ENCODE measurements around the gene CRHR2.

The CRHR2 gene

GRCh38 chr7:30706908-30707307, 24.7 kb upstream of the CRHR2 start:
- no peak for DNase-seq (ENCODE audit: low read depth in 2 of 2)

DNA sequence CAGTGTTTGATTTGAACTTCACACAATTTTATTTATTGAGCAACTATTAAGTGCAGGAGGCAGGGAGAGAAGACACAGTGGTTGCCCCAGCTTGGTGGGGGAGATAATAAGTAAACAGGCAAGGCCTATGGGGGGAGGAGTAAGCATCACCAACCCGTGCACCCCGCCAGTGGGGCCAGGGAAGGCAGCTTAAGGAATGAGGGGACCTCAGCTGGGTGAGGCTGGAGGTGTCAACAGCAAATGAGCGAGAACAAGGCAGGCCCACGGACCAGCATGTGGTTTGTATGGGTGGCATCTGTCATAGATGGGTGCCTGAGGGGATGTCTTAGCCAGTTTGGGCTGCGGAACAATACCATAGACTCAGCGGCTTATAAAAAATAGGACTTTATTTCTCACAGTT, 24.1 kb upstream of the CRHR2 start:
- DNase-seq (ENCODE audit: low read depth in 2 of 2): no peak

- no peak for DNase-seq (ENCODE audit: low read depth in 2 of 2)
These were observed 23.3 kb upstream of the CRHR2 start for GRCh38 chr7:30705596-30705995.

- DNase-seq (ENCODE audit: low read depth in 2 of 2): no peak
These were observed 22.8 kb upstream of the CRHR2 start for GRCh38 chr7:30705008-30705407.

DNA sequence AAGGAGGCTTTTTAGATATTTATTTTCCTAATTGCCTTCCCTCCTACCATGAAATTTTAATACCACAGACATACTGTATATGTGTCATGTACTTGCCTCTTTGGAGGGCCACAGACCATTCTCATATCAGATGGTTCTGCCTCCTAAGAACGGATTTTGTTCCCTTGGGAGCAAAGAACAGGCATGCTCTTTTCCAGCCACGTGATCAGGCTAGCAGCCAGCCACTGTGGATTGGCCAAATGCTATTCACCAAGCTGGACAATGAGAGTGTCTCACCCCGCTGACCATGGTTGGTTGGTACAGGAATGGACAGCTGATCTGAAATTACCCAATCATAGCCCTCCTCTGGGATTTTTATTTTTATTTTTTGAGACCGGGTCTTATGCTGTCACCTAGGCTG, 21.5 kb upstream of the CRHR2 start:
- no peak for DNase-seq (ENCODE audit: low read depth in 2 of 2)

- DNase-seq (ENCODE audit: low read depth in 2 of 2): no peak
These were observed 19.9 kb upstream of the CRHR2 start for GRCh38 chr7:30702200-30702599.

GRCh38 chr7:30700941-30701340, 18.7 kb upstream of the CRHR2 start:
- DNase-seq (ENCODE audit: low read depth in 2 of 2): no peak

DNA sequence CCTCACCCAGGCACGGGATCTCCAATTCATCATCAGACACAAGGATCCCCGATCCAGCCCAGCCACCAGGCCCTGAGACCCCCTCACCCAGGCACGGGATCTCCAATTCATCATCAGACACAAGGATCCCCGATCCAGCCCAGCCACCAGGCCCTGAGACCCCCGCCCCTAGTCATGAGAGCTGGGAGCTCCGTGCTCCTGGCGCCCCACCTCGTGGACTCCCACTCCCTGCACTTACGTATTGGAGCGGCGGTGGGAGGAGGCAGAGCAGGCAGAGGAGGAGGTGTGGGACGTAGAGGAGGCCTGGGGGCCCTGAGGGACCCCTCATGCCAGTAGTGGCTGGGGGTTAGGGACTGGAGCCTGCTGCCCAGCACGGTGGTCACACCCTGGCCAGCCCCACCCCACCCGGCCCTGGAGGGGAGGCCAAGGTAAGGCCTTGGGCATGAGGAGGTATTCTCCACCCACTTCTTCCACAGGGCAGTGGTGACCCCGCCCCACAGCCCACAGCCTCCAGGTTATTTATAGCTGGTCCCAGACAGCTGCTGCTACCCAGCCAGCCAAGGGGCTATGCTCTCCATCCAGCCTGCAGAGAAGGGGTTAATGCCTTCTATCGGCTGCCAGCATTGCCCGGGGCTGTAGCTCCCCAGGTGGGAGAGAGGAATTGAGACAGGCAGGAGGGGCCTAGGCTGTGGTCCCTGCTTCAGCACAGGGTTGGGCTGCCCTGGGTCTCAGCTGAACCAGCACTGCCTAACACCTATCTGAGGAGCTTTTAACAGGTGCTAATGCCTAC, 17.6 kb upstream of the CRHR2 start:
- no peak for DNase-seq (ENCODE audit: low read depth in 2 of 2)

DNA sequence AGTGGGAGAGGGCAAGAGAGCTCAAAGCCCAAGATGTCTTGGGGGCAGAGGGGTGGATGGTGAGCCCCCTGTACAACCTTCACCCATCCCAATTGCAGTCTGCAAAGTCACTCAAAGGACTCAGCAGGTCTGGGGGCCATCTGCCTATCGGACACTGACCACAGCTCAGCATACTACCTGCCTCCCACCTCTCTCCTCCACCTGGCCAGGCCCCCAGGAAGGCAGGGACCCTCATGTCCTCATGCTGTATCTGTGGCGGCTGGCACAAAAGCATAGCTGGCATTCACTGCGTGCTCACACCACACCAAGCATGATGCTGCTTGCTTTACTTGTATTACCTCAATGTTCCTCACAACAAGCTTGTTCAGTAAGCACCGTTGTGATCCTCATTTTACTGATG, 16.2 kb upstream of the CRHR2 start:
- DNase-seq (ENCODE audit: low read depth in 2 of 2): no peak

DNA sequence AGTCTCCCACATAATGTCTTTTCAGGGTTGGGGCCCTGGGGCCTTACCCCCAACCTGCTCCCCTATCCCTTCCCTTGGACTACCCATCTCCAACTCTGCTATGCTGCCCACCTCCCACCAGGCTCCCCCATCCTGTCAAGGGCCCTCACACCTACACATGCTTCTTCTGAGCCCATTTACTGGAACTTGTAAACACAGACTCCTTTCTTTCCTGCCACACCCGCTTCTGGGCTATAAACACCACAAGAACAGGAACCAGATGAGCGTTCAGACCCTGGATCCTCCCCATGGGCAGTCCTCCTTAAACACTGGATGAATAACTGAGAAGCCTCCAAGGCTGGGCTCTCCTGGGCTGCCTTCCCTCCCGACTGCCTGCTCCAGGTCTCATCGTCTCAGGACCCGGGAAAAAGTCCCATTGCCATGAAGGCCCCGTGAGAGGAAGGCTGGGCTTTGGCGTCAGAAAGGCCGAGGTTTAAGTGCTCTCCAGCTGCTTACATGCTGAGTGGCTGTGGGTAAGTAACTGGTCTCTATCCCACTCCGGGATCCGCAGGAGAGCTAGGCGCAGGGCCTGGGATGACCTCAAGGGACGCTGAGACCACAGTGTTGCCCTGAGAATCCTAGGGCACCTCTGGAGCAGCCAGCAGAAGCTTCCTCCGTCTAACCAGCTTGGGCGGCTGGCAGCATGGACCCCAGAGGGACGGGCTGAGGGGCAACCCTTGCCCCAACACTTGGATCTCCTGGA, 15.6 kb upstream of the CRHR2 start:
- DNase-seq (ENCODE audit: low read depth in 2 of 2): no peak

GRCh38 chr7:30694774-30695721, 12.8 kb upstream of the CRHR2 start:
- DNase-seq (ENCODE audit: low read depth in 2 of 2): no peak

DNA sequence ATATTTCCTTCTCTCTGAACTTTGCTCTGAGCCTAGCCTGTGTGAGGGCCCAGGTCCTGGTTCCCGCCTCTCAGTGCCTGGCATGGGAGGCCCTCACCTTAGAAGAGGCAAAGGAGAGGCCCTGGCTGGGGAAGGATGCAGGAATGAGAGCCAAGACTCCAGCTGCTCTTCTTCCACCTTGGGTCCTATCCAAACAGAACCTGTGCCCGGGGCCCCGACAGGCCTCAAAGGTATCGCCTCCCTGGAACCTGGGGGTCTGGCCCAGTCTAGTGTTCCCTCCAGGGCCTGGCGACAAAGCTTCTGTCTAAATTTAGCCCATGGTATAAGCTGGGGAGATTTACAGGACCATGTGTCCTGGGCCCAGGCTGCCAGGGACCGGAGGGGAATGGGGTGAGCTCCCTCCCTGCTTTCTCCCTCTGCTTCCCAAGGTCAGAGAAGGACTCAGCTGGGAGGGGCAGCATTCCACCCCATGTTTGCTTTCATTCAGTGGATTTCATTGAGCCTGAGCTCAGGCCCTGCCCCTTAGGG, 12.0 kb upstream of the CRHR2 start:
- DNase-seq (ENCODE audit: low read depth in 2 of 2): no peak

GRCh38 chr7:30692882-30693281, 10.6 kb upstream of the CRHR2 start:
- no peak for DNase-seq (ENCODE audit: low read depth in 2 of 2)

- DNase-seq (ENCODE audit: low read depth in 2 of 2): no peak
These were observed 10.2 kb upstream of the CRHR2 start for GRCh38 chr7:30692438-30692837.

DNA sequence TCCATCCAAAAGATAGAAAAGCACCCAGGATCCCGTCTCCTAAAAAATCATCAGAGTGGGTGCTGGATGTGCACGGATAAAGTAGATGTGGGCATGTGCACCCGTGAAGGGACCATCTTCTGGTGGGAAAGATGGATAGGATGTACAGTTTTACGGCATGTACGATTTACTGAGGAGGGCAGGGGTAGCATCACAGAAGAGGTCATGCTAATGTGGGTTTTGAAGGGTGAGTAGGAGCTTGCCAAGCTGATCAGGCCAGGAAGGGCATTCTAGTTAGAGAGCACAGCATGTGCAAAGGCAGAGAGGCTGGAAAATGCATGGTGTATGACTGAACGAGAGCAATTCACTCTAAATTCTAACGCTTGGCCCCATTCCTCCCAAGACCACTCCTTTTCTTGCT, 7.8 kb upstream of the CRHR2 start:
- no peak for DNase-seq (ENCODE audit: low read depth in 2 of 2)

GRCh38 chr7:30688718-30689221, 6.5 kb upstream of the CRHR2 start:
- DNase-seq (ENCODE audit: low read depth in 2 of 2): no peak

GRCh38 chr7:30687604-30688003, 5.3 kb upstream of the CRHR2 start:
- no peak for DNase-seq (ENCODE audit: low read depth in 2 of 2)

GRCh38 chr7:30684351-30684750, 2.1 kb upstream of the CRHR2 start:
- DNase-seq (ENCODE audit: low read depth in 2 of 2): no peak

DNA sequence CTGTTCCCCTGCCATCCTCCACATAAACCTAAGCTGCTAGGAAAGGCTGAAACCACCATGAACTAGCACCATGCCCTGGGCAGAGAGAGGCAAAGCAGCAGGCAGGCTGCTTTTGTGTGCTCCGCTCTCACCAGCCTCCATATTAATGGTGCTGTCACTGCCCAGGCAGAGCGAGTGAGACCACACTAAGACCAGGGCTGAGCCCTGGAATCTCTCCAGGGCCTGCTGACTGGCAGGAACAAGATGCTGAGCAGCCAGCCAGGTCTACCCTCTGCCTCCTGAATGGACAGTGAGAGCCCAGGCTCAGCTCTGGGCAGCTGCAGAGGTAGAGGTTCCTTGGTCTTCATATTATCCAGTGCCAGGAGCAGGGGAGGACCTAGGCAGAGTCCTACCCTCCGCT, 1.6 kb upstream of the CRHR2 start:
- no peak for DNase-seq (ENCODE audit: low read depth in 2 of 2)

DNA sequence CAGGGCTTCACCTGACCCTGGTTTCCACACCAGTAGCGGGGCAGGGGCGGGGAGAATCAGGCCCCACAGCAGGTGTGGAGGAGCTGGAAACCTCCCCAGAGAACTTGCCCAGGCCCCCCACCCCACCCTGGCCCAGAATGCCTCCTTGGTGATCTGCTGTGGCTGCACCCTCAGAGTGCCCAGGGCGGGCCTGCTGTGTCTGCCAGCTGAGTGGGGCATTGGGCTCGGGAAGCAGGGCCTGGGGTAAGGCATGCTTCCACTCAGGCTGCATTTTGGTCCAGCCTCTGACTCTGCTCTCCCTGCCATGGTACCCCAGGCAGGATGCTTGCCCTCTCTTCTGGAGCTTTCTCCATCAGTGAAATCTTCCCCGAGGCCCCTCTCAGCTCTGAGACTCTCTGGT, 1.1 kb upstream of the CRHR2 start:
- DNase-seq (ENCODE audit: low read depth in 2 of 2): no peak

GRCh38 chr7:30681815-30682211, 443 bp downstream of the CRHR2 start:
- no peak for DNase-seq (ENCODE audit: low read depth in 2 of 2)

GRCh38 chr7:30681331-30681797, 892 bp downstream of the CRHR2 start:
- no peak for DNase-seq (ENCODE audit: low read depth in 2 of 2)
